GM11168 (cell line): Measurements from ENCODE around the gene TMEM161A.
"Not testable (repeated sequence)": the region's sequence is repeated elsewhere in the genome, so short reads cannot be mapped to it uniquely, and the experiment has no call there.

Source experiments
- in situ Hi-C: fragments of 300-500 bp; cut with MboI; formaldehyde crosslinking; loops from one replicate; pipeline ENCODE4 v1.12.0; 2022; ENCODE audit warnings: low sequenced_read_pairs; ENCODE audit not compliant: unreplicated experiment

The TMEM161A gene

DNA sequence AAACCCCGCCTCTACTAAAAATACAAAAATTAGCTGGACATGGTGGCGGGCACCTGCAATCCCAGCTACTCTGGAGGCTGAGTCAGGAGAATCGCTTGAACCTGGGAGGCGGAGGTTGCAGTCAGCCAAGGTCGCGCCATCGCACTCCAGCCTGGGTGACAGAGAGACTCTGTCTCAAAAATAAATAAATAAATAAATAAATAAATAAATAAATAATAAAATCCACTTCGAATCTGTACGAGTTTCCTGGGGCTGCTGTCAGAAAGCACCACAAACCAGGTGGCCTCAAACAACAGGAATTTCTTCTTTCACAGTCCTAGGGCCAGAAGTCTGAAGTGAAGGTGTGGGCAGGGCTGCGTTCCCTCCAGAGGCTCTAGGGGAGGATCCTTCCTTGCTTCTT lies 35.7 kb downstream of the TMEM161A start:
- in situ Hi-C loops = not testable (repeated sequence)

GRCh38 chr19:19101540-19101939 lies 36.7 kb downstream of the TMEM161A start:
- in situ Hi-C loops = no loop called here

DNA sequence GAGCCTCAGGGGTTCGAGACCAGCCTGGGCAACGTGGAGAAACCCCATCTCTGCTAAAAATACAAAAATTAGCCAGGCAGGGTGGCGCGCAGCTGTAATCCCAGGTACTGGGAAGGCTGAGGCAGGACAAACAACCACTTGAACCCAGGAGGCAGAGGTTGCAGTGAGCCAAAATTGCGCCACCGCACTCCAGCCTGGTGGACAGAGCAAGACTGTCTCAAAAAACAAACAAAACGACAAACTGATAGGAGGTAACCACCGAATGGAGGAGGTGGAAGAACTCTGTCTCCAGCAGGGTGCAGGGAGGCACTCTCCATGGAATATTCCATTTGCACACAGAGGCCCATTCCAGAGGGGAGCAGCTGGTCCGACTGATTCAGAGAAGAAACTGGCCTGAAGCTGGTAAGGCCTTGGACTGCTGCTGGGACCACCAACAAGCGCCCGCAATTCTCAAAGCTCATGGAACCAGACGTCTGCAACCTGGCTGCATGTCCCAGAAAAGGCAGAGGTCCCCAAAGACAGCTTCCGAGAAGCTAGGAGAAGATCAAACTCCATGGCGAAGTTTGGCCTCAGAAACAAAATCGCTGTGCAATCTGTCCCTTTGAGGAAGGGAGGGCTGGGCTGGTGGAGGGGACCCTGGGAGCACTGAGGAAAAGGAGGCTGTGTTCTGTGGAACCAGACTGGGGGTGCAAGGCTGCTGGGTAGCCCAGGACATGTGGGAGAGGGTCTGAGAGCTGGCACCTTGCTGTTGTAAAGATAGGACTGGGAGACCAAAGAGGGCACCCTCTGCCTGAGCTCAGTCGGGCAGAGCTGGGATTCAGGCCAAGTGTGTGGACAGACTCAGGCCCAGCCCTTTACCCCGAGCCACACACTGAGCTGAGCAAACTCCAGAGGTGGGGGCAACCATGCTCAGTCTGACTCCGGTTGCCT lies 39.3 kb downstream of the TMEM161A start:
- in situ Hi-C loops = no loop called here

- in situ Hi-C loops = no loop called here
These were observed 40.1 kb downstream of the TMEM161A start for GRCh38 chr19:19098084-19098702.

GRCh38 chr19:19096641-19097627 lies 41.3 kb downstream of the TMEM161A start:
- in situ Hi-C loops = no loop called here

GRCh38 chr19:19095691-19096090 lies 42.6 kb downstream of the TMEM161A start:
- in situ Hi-C loops = no loop called here

DNA sequence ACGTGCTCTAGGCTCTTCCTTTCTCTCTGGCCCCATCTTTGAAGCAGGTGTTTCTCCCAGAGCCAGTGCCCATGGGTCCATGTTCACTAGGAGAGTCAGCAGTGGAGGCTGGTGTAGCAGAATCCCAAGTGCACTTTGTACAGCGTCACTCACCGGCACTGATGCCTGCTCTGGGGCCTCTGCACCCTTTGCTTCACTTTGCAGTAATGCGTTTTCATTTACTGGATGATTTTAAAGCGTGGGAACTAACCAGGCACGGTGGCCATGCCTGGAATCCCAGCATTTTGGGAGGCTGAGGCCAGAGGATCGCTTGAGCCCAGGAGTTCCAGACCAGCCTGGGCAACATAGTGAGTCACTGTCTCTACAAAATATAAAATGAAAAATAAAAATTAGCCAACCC lies 43.8 kb downstream of the TMEM161A start:
- in situ Hi-C loops = no loop called here

DNA sequence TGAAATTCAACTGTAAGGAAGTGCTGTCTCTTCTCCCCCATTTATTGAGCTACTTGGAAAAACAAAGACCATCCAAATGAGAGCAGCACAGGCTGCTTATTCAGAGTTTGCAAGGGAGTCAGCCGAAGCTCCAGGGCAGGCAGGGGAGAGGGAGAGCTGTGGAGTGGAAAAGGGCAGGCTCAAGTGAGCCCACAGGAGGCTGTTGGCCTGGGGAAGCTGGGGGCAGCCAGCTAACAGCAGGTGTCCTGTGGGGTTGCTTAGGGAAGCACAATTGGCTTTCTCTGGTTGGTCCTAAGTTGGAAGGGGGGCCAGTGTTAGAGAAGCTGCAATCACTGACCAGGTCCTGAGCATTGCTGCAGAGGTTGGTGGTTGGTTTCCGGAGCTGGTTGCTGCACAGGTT lies 50.6 kb downstream of the TMEM161A start:
- in situ Hi-C loops = no loop called here

DNA sequence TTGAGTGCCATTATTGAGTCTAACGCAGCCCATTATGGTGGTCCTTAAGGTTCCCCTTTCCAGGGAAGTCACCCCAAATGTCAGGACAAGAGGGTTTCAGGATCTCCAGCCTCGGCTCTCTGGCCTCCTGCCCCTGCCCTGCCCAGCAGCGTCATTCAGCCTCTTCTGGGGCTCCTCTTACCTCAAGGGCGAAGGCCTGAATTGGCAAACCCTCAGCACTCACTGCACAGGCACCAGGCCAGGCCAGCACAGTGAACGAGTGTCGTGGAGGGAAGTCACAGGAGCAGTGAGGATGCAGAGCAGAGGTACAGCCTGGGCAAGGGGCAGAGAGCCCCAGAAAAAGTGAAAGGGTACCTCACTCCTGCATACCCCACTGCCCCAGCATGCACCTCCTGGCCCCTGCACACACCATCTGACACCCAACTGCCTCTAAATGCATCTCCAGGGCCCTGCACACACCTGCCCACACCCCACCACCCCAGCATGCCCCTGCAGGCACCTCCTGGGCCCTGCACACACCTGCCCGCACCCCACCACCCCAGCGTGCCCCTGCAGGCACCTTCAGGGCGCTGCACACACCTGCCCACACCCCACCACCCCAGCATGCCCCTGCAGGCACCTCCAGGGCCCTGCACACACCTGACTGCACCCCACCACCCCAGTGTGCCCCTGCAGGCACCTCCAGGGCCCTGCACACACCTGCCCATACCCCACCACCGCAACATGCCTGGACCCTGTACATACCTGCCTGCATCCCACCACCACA lies 54.7 kb downstream of the TMEM161A start:
- in situ Hi-C loops = no loop called here

- in situ Hi-C loops = no loop called here
These were observed 56.6 kb downstream of the TMEM161A start for GRCh38 chr19:19081642-19082151.

GRCh38 chr19:19079571-19079970 lies 58.7 kb downstream of the TMEM161A start:
- in situ Hi-C loops = no loop called here

GRCh38 chr19:19078801-19079200 lies 59.5 kb downstream of the TMEM161A start:
- in situ Hi-C loops = no loop called here

DNA sequence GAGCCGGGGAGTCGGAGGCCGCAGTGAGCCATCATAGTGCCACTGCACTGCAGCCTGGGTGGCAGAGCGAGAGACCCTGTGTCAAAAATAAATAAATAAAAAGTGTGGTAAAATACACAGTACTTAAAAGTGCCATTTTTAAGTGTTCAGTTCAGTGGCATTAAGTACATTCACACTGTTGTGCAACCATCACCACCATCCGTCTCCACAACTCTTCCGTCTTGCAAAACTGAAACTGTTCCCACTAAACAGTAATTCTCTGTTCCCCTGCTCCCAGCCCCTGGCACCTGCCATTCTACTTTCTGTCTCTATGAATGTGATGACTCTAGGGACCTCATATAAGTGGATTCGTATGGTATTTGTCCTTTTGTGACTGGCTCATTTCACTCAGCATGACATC lies 61.2 kb downstream of the TMEM161A start:
- in situ Hi-C loops = no loop called here

DNA sequence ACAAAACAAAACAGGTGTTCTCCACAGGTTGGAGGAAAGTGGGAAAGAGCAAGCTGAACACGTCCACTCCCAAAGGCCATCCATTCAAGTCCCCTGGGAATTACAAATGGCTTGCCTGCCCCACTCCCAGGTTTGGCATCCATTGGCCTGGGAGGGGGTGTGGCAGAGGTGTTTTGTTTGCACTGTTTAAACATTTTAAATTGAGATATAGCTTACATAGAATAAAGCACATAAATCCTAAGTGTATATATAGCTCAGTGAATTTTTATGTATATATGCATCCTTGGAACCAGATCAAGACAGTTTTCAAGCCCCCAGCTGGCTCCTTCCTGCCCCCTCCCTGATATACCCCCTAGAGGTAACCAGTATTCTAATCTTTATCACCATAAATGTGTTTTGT lies 61.8 kb downstream of the TMEM161A start:
- in situ Hi-C loops = no loop called here

DNA sequence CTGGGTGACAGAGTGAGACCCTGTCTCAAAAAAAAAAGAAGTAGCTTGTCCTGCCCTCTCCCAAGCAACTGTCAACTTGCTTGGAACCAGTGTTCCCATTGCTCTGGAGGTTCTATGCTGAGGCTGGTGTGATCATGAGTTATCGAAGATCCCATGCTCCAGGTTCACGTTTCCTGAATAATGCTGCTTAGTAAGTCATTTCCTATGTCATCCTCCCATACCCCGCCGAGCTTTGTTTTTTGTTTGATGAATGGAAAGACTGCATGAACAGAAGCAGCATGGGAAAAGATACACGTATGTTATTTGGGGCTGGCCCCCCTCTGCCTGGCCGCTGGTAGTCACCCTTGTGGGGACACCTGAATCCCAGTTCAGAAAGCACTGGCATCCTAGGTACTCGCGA lies 63.2 kb downstream of the TMEM161A start:
- in situ Hi-C loops = no loop called here

- in situ Hi-C loops = no loop called here
These were observed 63.9 kb downstream of the TMEM161A start for GRCh38 chr19:19074196-19074882.

DNA sequence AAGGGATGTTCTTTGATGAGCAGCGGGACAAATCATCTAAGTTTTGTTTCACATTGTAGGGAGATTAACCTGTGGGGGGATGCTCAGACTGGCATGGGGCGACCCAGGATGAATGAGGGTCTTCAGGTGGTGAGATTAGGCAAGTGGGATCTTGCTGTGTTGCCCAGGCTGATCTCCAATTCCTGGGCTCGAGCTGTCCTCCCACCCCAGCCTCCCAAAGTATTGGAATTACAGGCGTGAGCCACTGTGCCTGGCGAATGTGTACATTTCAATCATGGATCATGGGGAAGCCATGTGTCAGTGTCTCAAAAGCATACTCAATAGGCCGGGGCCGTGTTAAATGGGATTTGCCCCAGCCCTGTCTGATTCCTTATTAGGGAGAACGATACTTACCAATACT lies 66.4 kb downstream of the TMEM161A start:
- in situ Hi-C loops = no loop called here
